Measurements from ENCODE around the gene CENPN.

GRCh38 chr16:81067166-81067565, 60.2 kb downstream of the CENPN start:
- TF ChIP-seq CTCF (IDR thresholded peaks at IDR 0.05; ENCODE audit: low read length) (no peak), EZH2 (IDR thresholded peaks at IDR 0.05; ENCODE audit: borderline replicate concordance, low read length) (no peak)
